CD4-positive, alpha-beta T cell treated with Interleukin-6 for 4 hours (primary cell): Measurements from ENCODE around the gene NDUFV2.
"Not testable (repeated sequence)": the region's sequence is repeated elsewhere in the genome, so short reads cannot be mapped to it uniquely, and the experiment has no call there.

ENCODE experiments used
- DNase-seq: peaks from one replicate; pipeline ENCODE4 v3.0.0-alpha.2; 2020; ENCODE audit warnings: mixed read lengths

The NDUFV2 gene

GRCh38 chr18:9157806-9158205, 55.3 kb downstream of the NDUFV2 start:
- DNase-seq: no peak

GRCh38 chr18:9160014-9160413, 57.5 kb downstream of the NDUFV2 start:
- DNase-seq: no peak

DNA sequence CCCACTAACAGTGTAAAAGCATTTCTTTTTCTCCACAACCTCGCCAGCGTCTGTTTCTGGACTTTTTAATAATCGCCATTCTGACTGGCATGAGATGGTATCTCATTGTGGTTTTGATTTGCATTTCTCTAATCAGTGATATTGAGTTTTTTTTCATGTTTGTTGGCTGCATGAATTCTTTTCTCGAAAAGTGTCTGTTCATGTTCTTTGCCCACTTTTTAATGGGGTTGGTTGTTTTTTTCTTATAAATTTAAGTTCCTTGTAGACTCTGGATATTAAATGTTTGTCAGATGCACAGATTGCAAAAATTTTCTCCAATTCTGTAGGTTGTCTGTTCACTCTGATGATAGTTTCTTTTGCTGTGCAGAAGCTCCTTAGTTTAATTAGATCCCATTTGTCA, 60.2 kb downstream of the NDUFV2 start:
- DNase-seq: not testable (repeated sequence)

DNA sequence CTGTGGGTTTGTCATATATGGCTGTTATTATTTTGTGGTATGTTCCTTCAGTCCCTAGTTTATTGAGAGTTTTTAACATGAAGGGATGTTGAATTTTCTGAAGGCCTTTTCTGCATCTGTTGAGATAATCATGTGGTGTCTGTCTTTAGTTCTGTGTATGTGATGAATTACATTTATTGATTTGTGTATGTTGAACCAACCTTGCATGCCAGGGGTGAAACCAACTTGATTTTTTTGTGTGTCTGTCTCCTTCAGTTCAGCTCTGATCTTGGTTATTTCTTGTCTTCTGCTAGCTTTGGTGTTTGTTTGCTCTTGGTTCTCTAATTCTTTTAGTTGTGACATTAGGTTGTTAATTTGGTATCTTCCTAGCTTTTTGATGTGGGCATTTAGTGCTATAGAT, 61.6 kb downstream of the NDUFV2 start:
- DNase-seq: not testable (repeated sequence)

DNA sequence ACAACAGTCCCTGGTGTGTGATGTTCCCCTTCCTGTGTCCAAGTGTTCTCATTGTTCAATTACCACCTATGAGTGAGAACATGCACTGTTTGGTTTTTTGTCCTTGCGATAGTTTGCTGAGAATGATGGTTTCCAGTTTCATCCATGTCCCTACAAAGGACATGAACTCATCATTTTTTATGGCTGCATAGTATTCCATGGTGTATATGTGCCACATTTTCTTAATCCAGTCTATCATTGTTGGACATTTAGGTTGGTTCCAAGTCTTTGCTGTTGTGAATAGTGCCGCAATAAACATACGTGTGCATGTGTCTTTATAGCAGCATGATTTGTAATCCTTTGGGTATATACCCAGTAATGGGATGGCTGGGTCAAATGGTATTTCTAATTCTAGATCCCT, 63.4 kb downstream of the NDUFV2 start:
- not testable (repeated sequence) for DNase-seq

DNA sequence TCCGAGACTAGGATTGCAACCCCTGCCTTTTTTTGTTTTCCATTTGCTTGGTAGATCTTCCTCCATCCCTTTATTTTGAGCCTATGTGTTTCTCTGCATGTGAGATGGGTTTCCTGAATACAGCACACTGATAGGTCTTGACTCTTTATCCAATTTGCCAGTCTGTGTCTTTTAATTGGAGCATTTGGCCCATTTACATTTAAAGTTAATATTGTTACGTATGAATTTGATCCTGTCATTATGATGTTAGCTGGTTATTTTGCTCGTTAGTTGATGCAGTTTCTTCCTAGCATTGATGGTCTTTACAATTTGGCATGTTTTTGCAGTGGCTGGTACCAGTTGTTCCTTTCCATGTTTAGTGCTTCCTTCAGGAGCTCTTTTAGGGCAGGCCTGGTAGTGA, 67.0 kb downstream of the NDUFV2 start:
- not testable (repeated sequence) for DNase-seq

DNA sequence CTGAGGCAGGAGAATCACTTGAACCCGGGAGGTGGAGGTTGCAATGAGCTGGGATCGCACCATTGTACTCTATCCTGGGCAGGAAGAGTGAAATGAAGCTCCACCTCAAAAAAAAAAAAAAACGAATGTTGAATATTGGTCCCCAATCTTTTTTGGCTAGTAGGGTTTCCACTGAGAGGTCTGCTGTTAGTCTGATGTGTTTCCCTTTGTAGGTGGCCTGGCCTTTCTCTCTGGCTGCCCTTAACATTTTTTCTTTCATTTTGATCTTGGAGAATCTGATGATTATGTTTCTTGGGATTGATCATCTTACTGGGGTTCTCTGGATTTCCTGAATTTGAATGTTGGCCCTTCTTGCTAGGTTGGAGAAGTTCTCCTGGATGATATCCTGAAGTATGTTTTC, 69.4 kb downstream of the NDUFV2 start:
- not testable (repeated sequence) for DNase-seq

DNA sequence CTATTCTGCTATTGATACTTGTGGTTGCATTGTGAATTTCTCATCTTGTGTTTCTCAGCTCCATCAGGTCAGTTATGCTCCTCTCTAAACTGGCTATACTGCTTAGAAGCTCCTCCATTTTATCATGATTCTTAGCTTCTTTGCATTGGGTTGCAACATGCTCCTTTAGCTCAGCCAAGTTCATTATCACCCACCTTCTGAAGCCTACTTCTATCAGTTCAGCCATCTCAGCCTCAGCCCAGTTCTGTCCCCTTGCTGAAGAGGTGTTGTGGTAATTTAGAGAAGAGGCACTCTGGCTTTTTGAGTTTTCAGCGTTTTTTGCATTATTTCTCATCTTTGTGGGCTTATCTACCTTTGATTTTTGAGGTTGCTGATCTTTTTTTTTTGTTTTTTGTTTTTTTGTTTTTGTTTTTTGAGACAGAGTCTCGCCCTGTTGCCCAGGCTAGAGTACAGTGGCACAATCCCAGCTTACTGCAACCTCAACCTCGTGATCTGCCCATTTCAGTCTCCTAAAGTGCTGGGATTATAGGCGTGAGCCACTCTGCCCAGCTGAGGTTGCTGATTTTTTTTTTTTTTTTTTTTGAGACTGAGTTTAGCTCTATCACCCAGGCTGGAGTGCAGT, 70.1 kb downstream of the NDUFV2 start:
- DNase-seq: no peak

DNA sequence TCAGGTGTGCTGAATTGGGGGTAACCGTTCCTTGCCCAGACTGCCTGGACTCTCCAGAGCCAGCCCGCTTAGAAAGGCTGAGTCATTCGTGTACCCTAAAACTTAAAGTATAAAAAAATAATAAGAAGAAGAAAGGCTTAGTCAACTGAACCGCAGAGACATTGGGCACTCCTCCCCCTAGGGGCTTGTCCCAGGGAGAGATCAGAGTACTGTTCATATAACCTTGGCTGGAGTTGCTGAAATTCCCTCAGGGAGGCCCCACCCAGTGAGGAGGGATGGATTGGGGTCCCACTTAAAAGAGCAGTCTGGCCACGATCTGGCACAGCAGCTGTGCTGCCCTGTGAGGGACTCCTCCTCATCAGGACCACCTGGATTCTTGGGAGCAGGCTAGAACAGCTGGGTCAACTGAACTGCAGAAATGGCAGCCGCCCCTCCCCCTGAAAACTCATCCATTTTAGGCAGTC, 71.3 kb downstream of the NDUFV2 start:
- no peak for DNase-seq

DNA sequence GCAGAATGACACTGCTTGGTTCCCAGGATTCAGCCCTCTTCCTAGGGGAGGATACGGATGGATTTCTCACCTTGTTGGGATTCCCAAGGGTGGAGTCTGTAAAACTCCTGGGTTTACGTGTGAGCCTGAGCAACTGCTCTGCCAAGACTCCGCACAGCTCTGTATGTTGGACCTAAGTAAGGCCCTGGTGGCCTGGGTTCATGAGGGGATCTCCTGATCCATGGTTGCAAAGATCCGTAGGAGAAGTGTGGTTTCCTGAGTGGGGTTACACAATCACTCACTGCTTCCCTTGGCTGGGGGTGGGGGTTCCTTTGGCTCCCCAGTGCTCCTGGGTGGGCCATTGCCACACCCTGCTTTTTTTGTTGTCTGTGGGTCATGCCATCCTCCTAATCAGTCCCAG, 71.8 kb downstream of the NDUFV2 start:
- DNase-seq: no peak

- no peak for DNase-seq
Observed at GRCh38 chr18:9175115-9175514, 72.6 kb downstream of the NDUFV2 start.

GRCh38 chr18:9177031-9177430, 74.5 kb downstream of the NDUFV2 start:
- no peak for DNase-seq

- no peak for DNase-seq
Observed at GRCh38 chr18:9177466-9177865, 75.0 kb downstream of the NDUFV2 start.

DNA sequence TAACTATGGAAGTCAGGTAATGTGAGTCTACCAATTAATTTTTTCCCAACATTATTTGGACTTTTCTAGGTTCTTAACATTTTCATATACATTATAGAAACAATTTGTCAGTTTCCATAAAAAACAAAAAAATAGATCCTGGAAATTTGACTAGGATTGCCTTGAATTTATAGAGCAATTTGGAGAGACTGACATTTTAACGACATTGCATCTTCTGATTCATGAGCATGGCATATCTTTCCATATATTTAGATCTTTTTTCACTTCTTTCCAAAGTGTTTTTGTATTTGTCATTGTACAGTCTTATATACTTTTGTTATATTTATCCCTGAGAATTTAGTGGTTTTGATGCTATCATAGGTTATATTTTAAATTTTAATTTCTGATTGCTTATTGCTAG, 76.1 kb downstream of the NDUFV2 start:
- DNase-seq: no peak

GRCh38 chr18:9181275-9181674, 78.8 kb downstream of the NDUFV2 start:
- DNase-seq: no peak

DNA sequence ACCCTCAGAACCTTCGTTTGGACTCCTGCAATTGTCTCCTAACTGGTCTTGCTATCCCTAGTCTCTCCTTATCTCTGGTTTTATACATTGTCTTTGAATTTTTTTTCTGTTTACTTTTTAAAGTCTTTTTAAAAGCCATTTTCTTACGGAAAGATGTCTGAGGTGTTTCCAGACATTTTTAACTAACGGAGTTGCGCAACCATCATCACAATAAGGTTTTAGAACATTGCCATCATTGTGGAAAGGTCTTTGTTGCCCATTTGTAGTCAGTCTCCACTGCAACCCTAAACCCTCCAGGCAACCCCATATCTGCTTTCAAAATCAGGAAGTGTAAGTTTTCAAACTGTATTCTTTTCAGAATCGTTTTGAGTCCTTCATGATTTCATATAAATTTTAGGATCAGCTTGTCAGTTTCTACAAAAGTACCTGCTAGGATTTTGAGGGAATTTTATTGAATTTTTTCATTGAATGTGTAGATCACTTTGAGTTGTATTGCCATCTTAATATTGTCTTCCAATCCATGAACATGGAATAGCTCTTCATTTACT, 80.4 kb downstream of the NDUFV2 start:
- DNase-seq: no peak
